NCI-H2029 (cell line): ENCODE data around the gene CDCP1.

Experiments
- DNase-seq: peaks from one replicate; lab custom pipeline; 2025; lab: John Stamatoyannopoulos, UW

Gene CDCP1

GRCh38 chr3:45110509-45110833 lies 35.7 kb downstream of the CDCP1 start:
- DNase-seq = no peak

GRCh38 chr3:45109771-45110508 lies 36.2 kb downstream of the CDCP1 start:
- no peak for DNase-seq

GRCh38 chr3:45106874-45107273 lies 39.3 kb downstream of the CDCP1 start:
- DNase-seq = no peak

GRCh38 chr3:45105855-45106671 lies 40.1 kb downstream of the CDCP1 start:
- DNase-seq = no peak

GRCh38 chr3:45104715-45105711 lies 41.2 kb downstream of the CDCP1 start:
- no peak for DNase-seq

GRCh38 chr3:45103753-45104714 lies 42.1 kb downstream of the CDCP1 start:
- no peak for DNase-seq

GRCh38 chr3:45103334-45103733 lies 42.8 kb downstream of the CDCP1 start:
- no peak for DNase-seq

GRCh38 chr3:45100981-45101407 lies 45.2 kb downstream of the CDCP1 start:
- no peak for DNase-seq

- DNase-seq = no peak
Measured at GRCh38 chr3:45098310-45098709, 47.9 kb downstream of the CDCP1 start.

GRCh38 chr3:45097296-45097883 lies 48.8 kb downstream of the CDCP1 start:
- DNase-seq = no peak

GRCh38 chr3:45095916-45096526 lies 50.2 kb downstream of the CDCP1 start:
- DNase-seq = no peak

- no peak for DNase-seq
Measured at GRCh38 chr3:45093176-45093575, 53.0 kb downstream of the CDCP1 start.

- no peak for DNase-seq
Measured at GRCh38 chr3:45092132-45093031, 53.8 kb downstream of the CDCP1 start.

- DNase-seq = no peak
Measured at GRCh38 chr3:45090855-45091254, 55.3 kb downstream of the CDCP1 start.

- DNase-seq = peak; percentile 24
Measured at GRCh38 chr3:45088543-45089358, 57.4 kb downstream of the CDCP1 start.

- DNase-seq = no peak
Measured at GRCh38 chr3:45087155-45087554, 59.0 kb downstream of the CDCP1 start.

- DNase-seq = no peak
Measured at GRCh38 chr3:45084820-45085816, 61.1 kb downstream of the CDCP1 start.
